Ascending aorta (tissue), 2 donors: Measurements from ENCODE around the gene NSUN2. TPM values are rescaled to one million over a fixed set of nuclear protein-coding genes. Genes with fewer than 3 reads are reported as not detected.

Source experiments
- DNase-seq, 2 donors: peaks; one replicate each; pipeline ENCODE4 v3.0.0-alpha.2; 2019; ENCODE audit warnings: low spot score in 2 of 2
- H3K27ac ChIP-seq, 2 donors: fragments of 200-600 bp; sonication (generic); one replicate each; pipeline ENCODE4 v1.5.1; 2016 to 2017; ENCODE audit warnings: mild to moderate bottlenecking in 1 of 2
- H3K27me3 ChIP-seq: fragments of 200-600 bp; sonication (generic); one replicate; pipeline ENCODE4 v1.5.1; 2017
- H3K36me3 ChIP-seq, 2 donors: fragments of 200-600 bp; sonication (generic); one replicate each; pipeline ENCODE4 v1.5.1; 2016
- H3K4me1 ChIP-seq, 2 donors: fragments of 200-600 bp; sonication (generic); one replicate each; pipeline ENCODE4 v1.5.1; 2016 to 2017; ENCODE audit warnings: mild to moderate bottlenecking in 1 of 2
- H3K4me3 ChIP-seq, 2 donors: fragments of 200-600 bp; sonication (generic); one replicate each; pipeline ENCODE4 v1.5.1; 2016 to 2017; ENCODE audit warnings: mild to moderate bottlenecking in 1 of 2
- H3K9me3 ChIP-seq, 2 donors: fragments of 200-600 bp; sonication (generic); one replicate each; pipeline ENCODE4 v1.5.1; 2016
- CTCF ChIP-seq, 3 experiments: fragments of 200-600 bp in 2 of 3; fragments of 450-650 bp in 1 of 3; sonication (generic) in 2 of 3; IDR thresholded peaks; one replicate each; pipeline ENCODE4 v1.5.1; 2016 to 2019; ENCODE audit warnings: antibody characterized with exemption in 3 of 3, mild to moderate bottlenecking in 1 of 3, moderate library complexity in 1 of 3
- intact Hi-C: fragments of 100-400 bp; cut with DNase I; formaldehyde crosslinking; loops from one replicate; pipeline ENCODE4 v1.15.1; 2023
- total RNA-seq: library from RNA; depleted of rRNA; stranded (reverse); fragments of >200 nt; gene quantifications from one replicate; pipeline ENCODE4 v1.1.0, GENCODE V29; 2016

NSUN2 gene
- total RNA-seq, 1 donor from 2014 or later, result 19.1 TPM

DNA sequence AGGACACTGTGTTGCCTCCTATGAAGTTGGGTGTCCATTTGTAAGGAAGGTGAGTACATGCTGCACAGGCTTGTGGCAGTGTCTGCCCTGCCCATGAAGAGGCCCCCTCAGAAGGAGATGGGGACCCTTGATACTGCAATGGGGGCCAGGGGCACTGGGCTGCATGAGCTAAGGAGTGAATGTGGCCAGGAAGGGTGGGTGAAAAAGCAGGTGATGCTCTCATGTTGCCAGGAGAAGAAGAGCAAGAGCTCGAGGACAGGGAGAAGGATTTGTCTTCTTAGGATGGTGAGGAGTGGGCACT, 76.1 kb downstream of the NSUN2 start:
- peak in 1 of 2 donors; percentile 56 for DNase-seq
- no peak overlapping the region for H3K4me3 ChIP-seq
- intact Hi-C loops, result no loop called here

DNA sequence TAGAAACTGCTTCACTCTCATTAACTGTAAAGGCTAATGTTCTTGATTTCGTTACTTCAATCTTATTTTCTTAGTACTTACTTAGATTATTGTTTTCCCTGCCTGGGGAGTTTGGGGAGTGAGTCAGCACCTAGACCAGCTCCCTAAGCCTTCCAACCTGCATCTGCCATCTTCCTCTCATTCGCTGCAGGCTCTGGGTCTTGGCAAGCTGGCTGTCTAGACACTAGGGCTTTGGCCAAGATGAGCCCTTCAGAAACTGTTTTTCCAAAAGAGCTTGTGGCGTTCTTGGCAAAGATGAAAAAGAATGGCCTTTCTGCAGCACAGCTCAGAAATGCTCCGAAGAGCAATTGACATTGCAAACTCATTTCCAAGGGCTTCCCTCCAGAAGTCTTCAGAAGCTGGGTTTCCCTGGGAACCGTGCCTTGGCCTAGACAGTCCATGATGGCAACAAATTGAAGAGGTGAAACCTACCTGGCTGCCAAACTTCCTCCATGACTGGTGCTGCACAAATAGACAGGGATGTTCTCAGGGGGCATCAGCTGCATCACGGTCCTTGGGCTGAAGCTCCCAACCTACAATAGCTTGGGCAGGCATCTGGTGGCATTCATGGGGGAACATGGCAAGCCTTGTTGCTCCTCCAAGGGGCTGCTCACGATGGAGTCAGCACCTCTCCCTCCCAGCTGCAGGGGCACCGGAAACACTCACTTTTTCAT, 76.6 kb downstream of the NSUN2 start:
- peak in 1 of 2 donors; percentile 80 for DNase-seq
- Histone ChIP-seq H3K36me3 (no peaks in the 10 kb centered on the region), H3K27ac (no peak overlapping the region), H3K4me3 (no peak overlapping the region), H3K9me3 (no peaks in the 10 kb centered on the region), H3K27me3 (no peaks in the 10 kb centered on the region), H3K4me1 (peaks cover 0 to 20% of the 10 kb centered on the region in 2 donors)
- TF ChIP-seq CTCF (IDR thresholded peaks at IDR 0.05), result no peak
- intact Hi-C loops, result no loop called here

More for the DNA sequence above, 76.1 kb downstream of the NSUN2 start:
- Histone ChIP-seq H3K9me3 (no peaks in the 10 kb centered on the region), H3K4me1 (peaks cover 0 to 16% of the 10 kb centered on the region in 2 donors), H3K27me3 (no peaks in the 10 kb centered on the region), H3K27ac (no peak overlapping the region), H3K36me3 (no peaks in the 10 kb centered on the region)
- no peak for TF ChIP-seq CTCF (IDR thresholded peaks at IDR 0.05)

DNA sequence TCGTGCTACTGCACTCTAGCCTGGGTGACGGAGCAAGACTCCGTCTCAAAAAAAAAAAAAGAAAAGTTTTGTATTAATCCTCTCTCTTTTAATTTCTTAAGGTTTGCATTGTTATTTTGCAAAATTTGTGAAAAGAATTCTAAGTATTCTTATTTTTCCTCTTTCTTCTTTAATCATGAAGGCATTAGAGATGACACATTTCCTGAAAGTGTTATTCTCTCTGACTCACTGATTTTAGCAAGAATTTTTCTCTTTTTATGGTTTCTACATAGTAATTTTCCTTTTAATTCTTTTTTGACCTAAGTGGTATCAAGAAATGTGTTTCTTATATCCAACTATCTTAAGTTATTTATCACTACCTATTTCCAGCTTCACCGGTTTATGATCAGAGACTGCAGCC, 78.0 kb downstream of the NSUN2 start:
- no peak for DNase-seq
- no peaks in the 10 kb centered on the region for H3K9me3 ChIP-seq
- H3K4me1 ChIP-seq, result peaks cover 0 to 20% of the 10 kb centered on the region in 2 donors
- H3K27ac ChIP-seq, result no peak overlapping the region
- intact Hi-C loops, result loop anchor here (1.0 to 5.0 kb wide), 2 partner anchors 20 to 98 kb away; no protein-coding TSS in a partner anchor
- H3K36me3 ChIP-seq, result no peaks in the 10 kb centered on the region
- H3K4me3 ChIP-seq, result no peak overlapping the region
- no peak for TF ChIP-seq CTCF (IDR thresholded peaks at IDR 0.05)
- no peaks in the 10 kb centered on the region for H3K27me3 ChIP-seq

DNA sequence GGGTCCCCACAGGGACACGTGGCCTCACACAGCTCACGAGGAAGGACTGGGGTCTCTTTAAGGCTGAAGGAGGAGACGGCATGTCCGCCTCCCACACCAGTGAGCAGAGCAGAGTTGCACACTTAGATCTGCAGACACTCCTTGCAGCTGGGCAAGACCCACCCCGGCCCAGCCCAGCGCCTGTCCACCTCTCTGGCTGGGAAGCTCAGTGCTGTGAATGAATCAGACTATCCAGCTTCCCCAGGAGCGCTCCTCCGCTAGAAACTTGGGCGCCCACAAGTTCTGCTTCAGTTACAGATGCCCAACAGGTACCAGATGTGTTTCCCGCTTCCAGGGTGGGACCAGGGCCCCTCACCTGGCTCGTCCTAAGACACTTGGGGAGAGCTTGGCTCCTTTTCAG, 78.9 kb downstream of the NSUN2 start:
- no peak for DNase-seq
- intact Hi-C loops, result loop anchor here (5.0 kb wide), 1 partner anchor 97 kb away; no protein-coding TSS in a partner anchor
- Histone ChIP-seq H3K27me3 (no peaks in the 10 kb centered on the region), H3K9me3 (no peaks in the 10 kb centered on the region), H3K36me3 (no peaks in the 10 kb centered on the region), H3K4me1 (peaks cover 0 to 20% of the 10 kb centered on the region in 2 donors), H3K4me3 (no peak overlapping the region), H3K27ac (no peak overlapping the region)
- no peak for TF ChIP-seq CTCF (IDR thresholded peaks at IDR 0.05)

- DNase-seq, result no peak
- H3K27ac ChIP-seq, result peak overlapping the region in 1 of 2 donors; percentile 64
- intact Hi-C loops, result loop anchor here (5.0 kb wide), 1 partner anchor 95 kb away; no protein-coding TSS in a partner anchor
These were observed 80.2 kb downstream of the NSUN2 start for GRCh38 chr5:6552612-6553011.

More at GRCh38 chr5:6552612-6553011, 80.2 kb downstream of the NSUN2 start:
- Histone ChIP-seq H3K4me1 (peaks cover 0 to 20% of the 10 kb centered on the region in 2 donors), H3K27me3 (no peaks in the 10 kb centered on the region), H3K9me3 (no peaks in the 10 kb centered on the region), H3K36me3 (no peaks in the 10 kb centered on the region), H3K4me3 (no peak overlapping the region)
- TF ChIP-seq CTCF (IDR thresholded peaks at IDR 0.05), result no peak
